ENCODE data around the gene WDR35. TPM values are rescaled to one million over a fixed set of nuclear protein-coding genes. Genes with fewer than 3 reads are reported as not detected.

The WDR35 gene
- total RNA-seq, 1 experiment from 2014 or later: 15.5 TPM

DNA sequence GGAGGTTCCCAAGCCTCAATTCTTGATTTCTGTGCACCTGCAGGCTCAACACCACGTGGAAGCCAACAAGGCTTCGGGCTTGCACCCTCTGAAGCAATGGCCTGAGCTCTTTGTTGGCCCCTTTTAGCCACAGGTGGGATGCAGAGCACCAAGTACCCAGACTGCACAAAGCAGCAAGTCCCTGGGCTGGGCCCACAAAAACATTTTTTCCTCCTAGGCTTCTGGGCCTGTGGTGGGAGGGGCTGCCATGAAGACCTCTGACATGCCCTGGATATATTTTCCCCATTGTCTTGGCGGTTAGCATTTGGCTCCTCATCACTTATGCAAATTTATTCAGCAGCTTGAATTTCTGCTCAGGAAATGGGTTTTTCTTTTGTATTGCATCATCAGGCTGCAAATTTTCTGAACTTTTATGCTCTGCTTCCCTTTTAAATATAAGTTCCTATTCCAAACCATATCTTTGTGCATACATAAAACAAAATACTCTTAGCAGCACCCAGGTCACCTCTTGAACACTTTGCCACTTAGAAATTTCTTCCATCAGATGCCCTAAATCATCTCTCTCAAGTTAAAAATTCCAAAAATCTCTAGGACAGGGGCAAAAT is 31.6 kb upstream of the WDR35 start:
- Mint-ChIP-seq H3K9me3 (peaks cover 44% of the 10 kb centered on the region), H3K4me1 (no peaks in the 10 kb centered on the region), H3K27me3 (ENCODE audit: low read depth) (peaks cover 2% of the 10 kb centered on the region; the same call in 1 of the 2 replicates), H3K36me3 (peaks cover 36% of the 10 kb centered on the region), H3K27ac (no peak overlapping the region), H3K4me3 (no peak overlapping the region)
- ATAC-seq (no peak), DNase-seq (ENCODE audit: low spot score) (no peak)
- CTCF ChIA-PET: no interaction called here
- POLR2A ChIA-PET: no interaction called here
- TF ChIP-seq MYBL2 (CRISPR knock-in tag; IDR thresholded peaks at IDR 0.05) (no peak), ZNF396 (CRISPR knock-in tag; IDR thresholded peaks at IDR 0.05; ENCODE audit: borderline replicate concordance) (no peak), GRHL2 (CRISPR knock-in tag; IDR thresholded peaks at IDR 0.05; ENCODE audit: insufficient replicate concordance, severe bottlenecking) (no peak), ZNF671 (CRISPR knock-in tag; IDR thresholded peaks at IDR 0.05) (no peak), ZBTB21 (CRISPR knock-in tag; IDR thresholded peaks at IDR 0.05; ENCODE audit: borderline replicate concordance) (no peak)
- TF ChIP-seq, protein P1, sequence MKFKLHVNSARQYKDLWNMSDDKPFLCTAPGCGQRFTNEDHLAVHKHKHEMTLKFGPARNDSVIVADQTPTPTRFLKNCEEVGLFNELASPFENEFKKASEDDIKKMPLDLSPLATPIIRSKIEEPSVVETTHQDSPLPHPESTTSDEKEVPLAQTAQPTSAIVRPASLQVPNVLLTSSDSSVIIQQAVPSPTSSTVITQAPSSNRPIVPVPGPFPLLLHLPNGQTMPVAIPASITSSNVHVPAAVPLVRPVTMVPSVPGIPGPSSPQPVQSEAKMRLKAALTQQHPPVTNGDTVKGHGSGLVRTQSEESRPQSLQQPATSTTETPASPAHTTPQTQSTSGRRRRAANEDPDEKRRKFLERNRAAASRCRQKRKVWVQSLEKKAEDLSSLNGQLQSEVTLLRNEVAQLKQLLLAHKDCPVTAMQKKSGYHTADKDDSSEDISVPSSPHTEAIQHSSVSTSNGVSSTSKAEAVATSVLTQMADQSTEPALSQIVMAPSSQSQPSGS (CRISPR knock-in tag; IDR thresholded peaks at IDR 0.05; ENCODE audit: borderline replicate concordance, low read depth): no peak
- TF ChIP-seq, protein P2, sequence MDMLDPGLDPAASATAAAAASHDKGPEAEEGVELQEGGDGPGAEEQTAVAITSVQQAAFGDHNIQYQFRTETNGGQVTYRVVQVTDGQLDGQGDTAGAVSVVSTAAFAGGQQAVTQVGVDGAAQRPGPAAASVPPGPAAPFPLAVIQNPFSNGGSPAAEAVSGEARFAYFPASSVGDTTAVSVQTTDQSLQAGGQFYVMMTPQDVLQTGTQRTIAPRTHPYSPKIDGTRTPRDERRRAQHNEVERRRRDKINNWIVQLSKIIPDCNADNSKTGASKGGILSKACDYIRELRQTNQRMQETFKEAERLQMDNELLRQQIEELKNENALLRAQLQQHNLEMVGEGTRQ (CRISPR knock-in tag; IDR thresholded peaks at IDR 0.05): no peak
- TF ChIP-seq, protein P3, sequence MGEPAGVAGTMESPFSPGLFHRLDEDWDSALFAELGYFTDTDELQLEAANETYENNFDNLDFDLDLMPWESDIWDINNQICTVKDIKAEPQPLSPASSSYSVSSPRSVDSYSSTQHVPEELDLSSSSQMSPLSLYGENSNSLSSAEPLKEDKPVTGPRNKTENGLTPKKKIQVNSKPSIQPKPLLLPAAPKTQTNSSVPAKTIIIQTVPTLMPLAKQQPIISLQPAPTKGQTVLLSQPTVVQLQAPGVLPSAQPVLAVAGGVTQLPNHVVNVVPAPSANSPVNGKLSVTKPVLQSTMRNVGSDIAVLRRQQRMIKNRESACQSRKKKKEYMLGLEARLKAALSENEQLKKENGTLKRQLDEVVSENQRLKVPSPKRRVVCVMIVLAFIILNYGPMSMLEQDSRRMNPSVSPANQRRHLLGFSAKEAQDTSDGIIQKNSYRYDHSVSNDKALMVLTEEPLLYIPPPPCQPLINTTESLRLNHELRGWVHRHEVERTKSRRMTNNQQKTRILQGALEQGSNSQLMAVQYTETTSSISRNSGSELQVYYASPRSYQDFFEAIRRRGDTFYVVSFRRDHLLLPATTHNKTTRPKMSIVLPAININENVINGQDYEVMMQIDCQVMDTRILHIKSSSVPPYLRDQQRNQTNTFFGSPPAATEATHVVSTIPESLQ (CRISPR knock-in tag; IDR thresholded peaks at IDR 0.05): no peak
- TF ChIP-seq, protein P4, sequence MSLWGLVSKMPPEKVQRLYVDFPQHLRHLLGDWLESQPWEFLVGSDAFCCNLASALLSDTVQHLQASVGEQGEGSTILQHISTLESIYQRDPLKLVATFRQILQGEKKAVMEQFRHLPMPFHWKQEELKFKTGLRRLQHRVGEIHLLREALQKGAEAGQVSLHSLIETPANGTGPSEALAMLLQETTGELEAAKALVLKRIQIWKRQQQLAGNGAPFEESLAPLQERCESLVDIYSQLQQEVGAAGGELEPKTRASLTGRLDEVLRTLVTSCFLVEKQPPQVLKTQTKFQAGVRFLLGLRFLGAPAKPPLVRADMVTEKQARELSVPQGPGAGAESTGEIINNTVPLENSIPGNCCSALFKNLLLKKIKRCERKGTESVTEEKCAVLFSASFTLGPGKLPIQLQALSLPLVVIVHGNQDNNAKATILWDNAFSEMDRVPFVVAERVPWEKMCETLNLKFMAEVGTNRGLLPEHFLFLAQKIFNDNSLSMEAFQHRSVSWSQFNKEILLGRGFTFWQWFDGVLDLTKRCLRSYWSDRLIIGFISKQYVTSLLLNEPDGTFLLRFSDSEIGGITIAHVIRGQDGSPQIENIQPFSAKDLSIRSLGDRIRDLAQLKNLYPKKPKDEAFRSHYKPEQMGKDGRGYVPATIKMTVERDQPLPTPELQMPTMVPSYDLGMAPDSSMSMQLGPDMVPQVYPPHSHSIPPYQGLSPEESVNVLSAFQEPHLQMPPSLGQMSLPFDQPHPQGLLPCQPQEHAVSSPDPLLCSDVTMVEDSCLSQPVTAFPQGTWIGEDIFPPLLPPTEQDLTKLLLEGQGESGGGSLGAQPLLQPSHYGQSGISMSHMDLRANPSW (CRISPR knock-in tag; conservative IDR thresholded peaks at IDR 0.05; ENCODE audit: low read depth): no peak
- TF ChIP-seq, protein P5, sequence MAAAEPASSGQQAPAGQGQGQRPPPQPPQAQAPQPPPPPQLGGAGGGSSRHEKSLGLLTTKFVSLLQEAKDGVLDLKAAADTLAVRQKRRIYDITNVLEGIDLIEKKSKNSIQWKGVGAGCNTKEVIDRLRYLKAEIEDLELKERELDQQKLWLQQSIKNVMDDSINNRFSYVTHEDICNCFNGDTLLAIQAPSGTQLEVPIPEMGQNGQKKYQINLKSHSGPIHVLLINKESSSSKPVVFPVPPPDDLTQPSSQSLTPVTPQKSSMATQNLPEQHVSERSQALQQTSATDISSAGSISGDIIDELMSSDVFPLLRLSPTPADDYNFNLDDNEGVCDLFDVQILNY (CRISPR knock-in tag; IDR thresholded peaks at IDR 0.05): no peak
- TF ChIP-seq, protein P6, sequence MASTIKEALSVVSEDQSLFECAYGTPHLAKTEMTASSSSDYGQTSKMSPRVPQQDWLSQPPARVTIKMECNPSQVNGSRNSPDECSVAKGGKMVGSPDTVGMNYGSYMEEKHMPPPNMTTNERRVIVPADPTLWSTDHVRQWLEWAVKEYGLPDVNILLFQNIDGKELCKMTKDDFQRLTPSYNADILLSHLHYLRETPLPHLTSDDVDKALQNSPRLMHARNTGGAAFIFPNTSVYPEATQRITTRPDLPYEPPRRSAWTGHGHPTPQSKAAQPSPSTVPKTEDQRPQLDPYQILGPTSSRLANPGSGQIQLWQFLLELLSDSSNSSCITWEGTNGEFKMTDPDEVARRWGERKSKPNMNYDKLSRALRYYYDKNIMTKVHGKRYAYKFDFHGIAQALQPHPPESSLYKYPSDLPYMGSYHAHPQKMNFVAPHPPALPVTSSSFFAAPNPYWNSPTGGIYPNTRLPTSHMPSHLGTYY (CRISPR knock-in tag; IDR thresholded peaks at IDR 0.05): no peak
- TF ChIP-seq, protein P7, sequence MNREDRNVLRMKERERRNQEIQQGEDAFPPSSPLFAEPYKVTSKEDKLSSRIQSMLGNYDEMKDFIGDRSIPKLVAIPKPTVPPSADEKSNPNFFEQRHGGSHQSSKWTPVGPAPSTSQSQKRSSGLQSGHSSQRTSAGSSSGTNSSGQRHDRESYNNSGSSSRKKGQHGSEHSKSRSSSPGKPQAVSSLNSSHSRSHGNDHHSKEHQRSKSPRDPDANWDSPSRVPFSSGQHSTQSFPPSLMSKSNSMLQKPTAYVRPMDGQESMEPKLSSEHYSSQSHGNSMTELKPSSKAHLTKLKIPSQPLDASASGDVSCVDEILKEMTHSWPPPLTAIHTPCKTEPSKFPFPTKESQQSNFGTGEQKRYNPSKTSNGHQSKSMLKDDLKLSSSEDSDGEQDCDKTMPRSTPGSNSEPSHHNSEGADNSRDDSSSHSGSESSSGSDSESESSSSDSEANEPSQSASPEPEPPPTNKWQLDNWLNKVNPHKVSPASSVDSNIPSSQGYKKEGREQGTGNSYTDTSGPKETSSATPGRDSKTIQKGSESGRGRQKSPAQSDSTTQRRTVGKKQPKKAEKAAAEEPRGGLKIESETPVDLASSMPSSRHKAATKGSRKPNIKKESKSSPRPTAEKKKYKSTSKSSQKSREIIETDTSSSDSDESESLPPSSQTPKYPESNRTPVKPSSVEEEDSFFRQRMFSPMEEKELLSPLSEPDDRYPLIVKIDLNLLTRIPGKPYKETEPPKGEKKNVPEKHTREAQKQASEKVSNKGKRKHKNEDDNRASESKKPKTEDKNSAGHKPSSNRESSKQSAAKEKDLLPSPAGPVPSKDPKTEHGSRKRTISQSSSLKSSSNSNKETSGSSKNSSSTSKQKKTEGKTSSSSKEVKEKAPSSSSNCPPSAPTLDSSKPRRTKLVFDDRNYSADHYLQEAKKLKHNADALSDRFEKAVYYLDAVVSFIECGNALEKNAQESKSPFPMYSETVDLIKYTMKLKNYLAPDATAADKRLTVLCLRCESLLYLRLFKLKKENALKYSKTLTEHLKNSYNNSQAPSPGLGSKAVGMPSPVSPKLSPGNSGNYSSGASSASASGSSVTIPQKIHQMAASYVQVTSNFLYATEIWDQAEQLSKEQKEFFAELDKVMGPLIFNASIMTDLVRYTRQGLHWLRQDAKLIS (CRISPR knock-in tag; IDR thresholded peaks at IDR 0.05; ENCODE audit: borderline replicate concordance): no peak
- TF ChIP-seq, protein P8, sequence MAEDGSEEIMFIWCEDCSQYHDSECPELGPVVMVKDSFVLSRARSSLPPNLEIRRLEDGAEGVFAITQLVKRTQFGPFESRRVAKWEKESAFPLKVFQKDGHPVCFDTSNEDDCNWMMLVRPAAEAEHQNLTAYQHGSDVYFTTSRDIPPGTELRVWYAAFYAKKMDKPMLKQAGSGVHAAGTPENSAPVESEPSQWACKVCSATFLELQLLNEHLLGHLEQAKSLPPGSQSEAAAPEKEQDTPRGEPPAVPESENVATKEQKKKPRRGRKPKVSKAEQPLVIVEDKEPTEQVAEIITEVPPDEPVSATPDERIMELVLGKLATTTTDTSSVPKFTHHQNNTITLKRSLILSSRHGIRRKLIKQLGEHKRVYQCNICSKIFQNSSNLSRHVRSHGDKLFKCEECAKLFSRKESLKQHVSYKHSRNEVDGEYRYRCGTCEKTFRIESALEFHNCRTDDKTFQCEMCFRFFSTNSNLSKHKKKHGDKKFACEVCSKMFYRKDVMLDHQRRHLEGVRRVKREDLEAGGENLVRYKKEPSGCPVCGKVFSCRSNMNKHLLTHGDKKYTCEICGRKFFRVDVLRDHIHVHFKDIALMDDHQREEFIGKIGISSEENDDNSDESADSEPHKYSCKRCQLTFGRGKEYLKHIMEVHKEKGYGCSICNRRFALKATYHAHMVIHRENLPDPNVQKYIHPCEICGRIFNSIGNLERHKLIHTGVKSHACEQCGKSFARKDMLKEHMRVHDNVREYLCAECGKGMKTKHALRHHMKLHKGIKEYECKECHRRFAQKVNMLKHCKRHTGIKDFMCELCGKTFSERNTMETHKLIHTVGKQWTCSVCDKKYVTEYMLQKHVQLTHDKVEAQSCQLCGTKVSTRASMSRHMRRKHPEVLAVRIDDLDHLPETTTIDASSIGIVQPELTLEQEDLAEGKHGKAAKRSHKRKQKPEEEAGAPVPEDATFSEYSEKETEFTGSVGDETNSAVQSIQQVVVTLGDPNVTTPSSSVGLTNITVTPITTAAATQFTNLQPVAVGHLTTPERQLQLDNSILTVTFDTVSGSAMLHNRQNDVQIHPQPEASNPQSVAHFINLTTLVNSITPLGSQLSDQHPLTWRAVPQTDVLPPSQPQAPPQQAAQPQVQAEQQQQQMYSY (CRISPR knock-in tag; IDR thresholded peaks at IDR 0.05): no peak
- TF ChIP-seq, protein P9, sequence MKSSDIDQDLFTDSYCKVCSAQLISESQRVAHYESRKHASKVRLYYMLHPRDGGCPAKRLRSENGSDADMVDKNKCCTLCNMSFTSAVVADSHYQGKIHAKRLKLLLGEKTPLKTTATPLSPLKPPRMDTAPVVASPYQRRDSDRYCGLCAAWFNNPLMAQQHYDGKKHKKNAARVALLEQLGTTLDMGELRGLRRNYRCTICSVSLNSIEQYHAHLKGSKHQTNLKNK (CRISPR knock-in tag; IDR thresholded peaks at IDR 0.05): no peak
- TF ChIP-seq, protein P10, sequence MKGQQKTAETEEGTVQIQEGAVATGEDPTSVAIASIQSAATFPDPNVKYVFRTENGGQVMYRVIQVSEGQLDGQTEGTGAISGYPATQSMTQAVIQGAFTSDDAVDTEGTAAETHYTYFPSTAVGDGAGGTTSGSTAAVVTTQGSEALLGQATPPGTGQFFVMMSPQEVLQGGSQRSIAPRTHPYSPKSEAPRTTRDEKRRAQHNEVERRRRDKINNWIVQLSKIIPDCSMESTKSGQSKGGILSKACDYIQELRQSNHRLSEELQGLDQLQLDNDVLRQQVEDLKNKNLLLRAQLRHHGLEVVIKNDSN (CRISPR knock-in tag; IDR thresholded peaks at IDR 0.05): no peak
